HepG2 (cell line): ENCODE measurements around the gene DCLRE1B. TPM values are rescaled to one million over a fixed set of nuclear protein-coding genes. Genes with fewer than 3 reads are reported as not detected.

Experiments
- AKNA ChIP-seq: sonication (generic); formaldehyde crosslinking; IDR thresholded peaks from 2 replicates; pipeline ENCODE4 v1.4.0; 2020; ENCODE audit warnings: missing genetic modification reagents, borderline replicate concordance
- ATF7 ChIP-seq, 2 experiments: fragments of 450-650 bp in 1 of 2; sonication (generic) in 1 of 2; formaldehyde crosslinking in 1 of 2; IDR thresholded peaks; 2 replicates each; pipeline versions ENCODE4 v1.4.0 to v1.6.1; 2016 to 2020; ENCODE audit warnings: antibody characterized with exemption in 1 of 2, mild to moderate bottlenecking in 1 of 2, missing genetic modification reagents in 1 of 2
- DMTF1 ChIP-seq: sonication (generic); formaldehyde crosslinking; IDR thresholded peaks from 2 replicates; pipeline ENCODE4 v1.4.0; 2020; ENCODE audit warnings: mild to moderate bottlenecking, missing genetic modification reagents
- HDAC6 ChIP-seq: fragments of 200-600 bp; sonication (generic); IDR thresholded peaks from 2 replicates; pipeline ENCODE4 v1.7.0; 2017; ENCODE audit warnings: mild to moderate bottlenecking, antibody characterized with exemption, low read length, low read depth
- MXD4 ChIP-seq: IDR thresholded peaks from 2 replicates; pipeline ENCODE4 v1.6.1; 2016; ENCODE audit warnings: mild to moderate bottlenecking, missing biosample characterization, missing genetic modification reagents
- RAD21 ChIP-seq: fragments of 450-650 bp; formaldehyde crosslinking; IDR thresholded peaks from 2 replicates; pipeline ENCODE4 v1.5.0; 2020; ENCODE audit warnings: mild to moderate bottlenecking
- SNAI1 ChIP-seq: sonication (generic); formaldehyde crosslinking; IDR thresholded peaks from 2 replicates; pipeline ENCODE4 v1.5.0; 2020; ENCODE audit warnings: mild to moderate bottlenecking, missing genetic modification reagents, borderline replicate concordance
- ZNF280D ChIP-seq: sonication (generic); formaldehyde crosslinking; IDR thresholded peaks from 2 replicates; pipeline ENCODE4 v1.5.1; 2020; ENCODE audit warnings: mild to moderate bottlenecking, missing genetic modification reagents
- ZNF564 ChIP-seq: sonication (generic); formaldehyde crosslinking; IDR thresholded peaks from 2 replicates; pipeline ENCODE4 v1.8.1; 2023; ENCODE audit warnings: mild to moderate bottlenecking, missing genetic modification reagents
- ZNF609 ChIP-seq: sonication (generic); formaldehyde crosslinking; IDR thresholded peaks from 2 replicates; pipeline ENCODE4 v1.4.0; 2020; ENCODE audit warnings: mild to moderate bottlenecking, missing genetic modification reagents, borderline replicate concordance
- ZNF616 ChIP-seq: sonication (generic); formaldehyde crosslinking; IDR thresholded peaks from 2 replicates; pipeline ENCODE4 v1.5.0; 2020; ENCODE audit warnings: low read depth, mild to moderate bottlenecking, missing genetic modification reagents
- polyA plus RNA-seq, 8 experiments: library from polyadenylated mRNA; depleted of rRNA in 3 of 8; stranded (reverse) in 7 of 8; unstranded in 1 of 8; fragments of >200 nt; fragmentation: Illumina TruSeq in 4 of 8; extraction: Trizol in 4 of 8; gene quantifications; 2 replicates each; pipeline versions ENCODE4 v1.2.1 to v1.2.3, GENCODE V29; 2011 to 2016; ENCODE audit warnings: low read depth in 4 of 8, missing spikeins in 1 of 8, mixed read lengths in 1 of 8; ENCODE audit not compliant: insufficient read depth in 1 of 8
- total RNA-seq, 5 experiments: library from RNA; depleted of rRNA; stranded (reverse); fragments of >200 nt; fragmentation: Illumina TruSeq; extraction: Trizol; gene quantifications; 2 replicates each; pipeline ENCODE4 v1.2.3, GENCODE V29; 2016; ENCODE audit warnings: low read depth in 1 of 5

DCLRE1B gene
- total and polyA plus RNA-seq, 2 of the 13 experiments (the other 11 are each of a cell fraction or from before 2014, with no cell fraction given), result 2.7 to 8.0 TPM

- no peak; the same call in 1 of the 2 replicates for TF ChIP-seq AKNA (CRISPR knock-in tag)
- no peak for TF ChIP-seq ZNF564 (CRISPR knock-in tag)
- peak; percentile 75 for TF ChIP-seq MXD4 (CRISPR knock-in tag)
- no peak for TF ChIP-seq RAD21
- TF ChIP-seq SNAI1 (CRISPR knock-in tag), result no peak
- no peak for TF ChIP-seq DMTF1
- no peak for TF ChIP-seq HDAC6
- peak; percentile 69; the same call in 1 of the 2 replicates for TF ChIP-seq ZNF609 (CRISPR knock-in tag)
- no peak; the same call in 1 of the 2 replicates for TF ChIP-seq ZNF616
- TF ChIP-seq ATF7 (IDR thresholded peaks at IDR 0.05), result peak; percentile 62
- TF ChIP-seq ATF7 (CRISPR knock-in tag; IDR thresholded peaks at IDR 0.05), result peak; percentile 93
- TF ChIP-seq ZNF280D (CRISPR knock-in tag), result no peak
Observed at GRCh38 chr1:113928941-113929749, 24.0 kb downstream of the DCLRE1B start, which contains the start of gene HIPK1 (continued).
